HEK293 (cell line): ENCODE data around the gene NEMP2.

Source experiments
- CTCF ChIA-PET: fragments of 350-600 bp; formaldehyde crosslinking; extraction: SDS; loops from one replicate; lab custom pipeline; 2021; ENCODE audit warnings: antibody characterized with exemption; lab: Yijun Ruan, JAX
- POLR2A ChIA-PET: fragments of 300-600 bp; formaldehyde crosslinking; extraction: SDS; loops from one replicate; lab custom pipeline; 2020; ENCODE audit warnings: antibody characterized with exemption, inconsistent platforms; lab: Yijun Ruan, JAX
- H3K27ac ChIP-seq: fragments of 200-500 bp; sonication (Bioruptor generic); 2 replicates; pipeline ENCODE4 v1.5.1; 2014; ENCODE audit warnings: low read depth, low read length, control low read depth, inconsistent platforms; ENCODE audit errors: extremely low read depth
- H3K36me3 ChIP-seq, 2 experiments: fragments of 200-500 bp in 1 of 2; sonication (Bioruptor generic) in 1 of 2; 1 replicate in 1 of 2; 2 replicates in 1 of 2; pipeline ENCODE4 v1.5.1; 2014 to 2017; ENCODE audit warnings: inconsistent platforms in 2 of 2, low read length in 2 of 2; ENCODE audit not compliant: control insufficient read depth in 2 of 2, insufficient read depth in 1 of 2
- H3K4me1 ChIP-seq: fragments of 200-500 bp; sonication (Bioruptor generic); 2 replicates; pipeline ENCODE4 v1.5.1; 2014; ENCODE audit warnings: mild to moderate bottlenecking, low read length, inconsistent platforms; ENCODE audit not compliant: control insufficient read depth, insufficient read depth
- H3K4me3 ChIP-seq: 2 replicates; pipeline ENCODE4 v1.5.1; 2011; ENCODE audit warnings: low read depth, mild to moderate bottlenecking, control low read depth, low read length, moderate library complexity
- H3K9me3 ChIP-seq: fragments of 200-500 bp; sonication (Bioruptor generic); 2 replicates; pipeline ENCODE4 v1.5.1; 2014; ENCODE audit warnings: low read depth, low read length, inconsistent platforms; ENCODE audit not compliant: control insufficient read depth, insufficient read depth
- KLF10 ChIP-seq: fragments of 450-650 bp; IDR thresholded peaks from 2 replicates; pipeline ENCODE4 v1.5.1; 2018; ENCODE audit warnings: missing biosample characterization, mild to moderate bottlenecking, missing genetic modification characterization
- KLF7 ChIP-seq: fragments of 450-650 bp; formaldehyde crosslinking; IDR thresholded peaks from 2 replicates; pipeline ENCODE4 v1.5.1; 2016; ENCODE audit warnings: missing biosample characterization, missing genetic modification characterization, borderline replicate concordance
- OVOL3 ChIP-seq: fragments of 450-650 bp; formaldehyde crosslinking; IDR thresholded peaks from 2 replicates; pipeline ENCODE4 v1.5.1; 2016; ENCODE audit warnings: missing biosample characterization, missing genetic modification characterization
- PATZ1 ChIP-seq: fragments of 450-650 bp; formaldehyde crosslinking; IDR thresholded peaks from 2 replicates; pipeline ENCODE4 v1.5.1; 2016; ENCODE audit warnings: missing biosample characterization, missing genetic modification characterization
- PRDM6 ChIP-seq: fragments of 450-650 bp; formaldehyde crosslinking; IDR thresholded peaks from 2 replicates; pipeline ENCODE4 v1.5.1; 2017; ENCODE audit warnings: missing biosample characterization, missing genetic modification characterization
- SP2 ChIP-seq: fragments of 450-650 bp; formaldehyde crosslinking; IDR thresholded peaks from 2 replicates; pipeline ENCODE4 v1.5.1; 2016; ENCODE audit warnings: missing biosample characterization, missing genetic modification characterization
- TSHZ1 ChIP-seq: fragments of 450-650 bp; formaldehyde crosslinking; IDR thresholded peaks from 2 replicates; pipeline ENCODE4 v1.5.1; 2016; ENCODE audit warnings: missing biosample characterization, missing genetic modification characterization, borderline replicate concordance
- WT1 ChIP-seq: fragments of 450-650 bp; formaldehyde crosslinking; IDR thresholded peaks from 2 replicates; pipeline ENCODE4 v1.5.1; 2016; ENCODE audit warnings: missing biosample characterization, missing genetic modification characterization
- ZBTB21 ChIP-seq: fragments of 450-650 bp; formaldehyde crosslinking; IDR thresholded peaks from 2 replicates; pipeline ENCODE4 v1.5.1; 2017; ENCODE audit warnings: missing biosample characterization, missing genetic modification characterization
- ZBTB44 ChIP-seq: fragments of 450-650 bp; IDR thresholded peaks from 2 replicates; pipeline ENCODE4 v1.5.1; 2018; ENCODE audit warnings: missing biosample characterization, mild to moderate bottlenecking, missing genetic modification characterization
- ZBTB48 ChIP-seq: fragments of 450-650 bp; formaldehyde crosslinking; IDR thresholded peaks from 2 replicates; pipeline ENCODE4 v1.5.1; 2016; ENCODE audit warnings: missing biosample characterization, missing genetic modification characterization
- ZBTB8A ChIP-seq: fragments of 450-650 bp; formaldehyde crosslinking; IDR thresholded peaks from 2 replicates; pipeline ENCODE4 v1.5.1; 2016; ENCODE audit warnings: missing biosample characterization, missing genetic modification characterization
- ZIC2 ChIP-seq: fragments of 450-650 bp; formaldehyde crosslinking; IDR thresholded peaks from 2 replicates; pipeline ENCODE4 v1.5.1; 2016; ENCODE audit warnings: missing biosample characterization, missing genetic modification characterization
- ZNF112 ChIP-seq: fragments of 450-650 bp; formaldehyde crosslinking; IDR thresholded peaks from 2 replicates; pipeline ENCODE4 v1.5.0; 2017; ENCODE audit warnings: missing biosample characterization, missing genetic modification characterization
- ZNF155 ChIP-seq: fragments of 450-650 bp; formaldehyde crosslinking; IDR thresholded peaks from 2 replicates; pipeline ENCODE4 v1.5.1; 2016; ENCODE audit warnings: missing biosample characterization, missing genetic modification characterization
- ZNF184 ChIP-seq: fragments of 450-650 bp; IDR thresholded peaks from 2 replicates; pipeline ENCODE4 v1.5.1; 2018; ENCODE audit warnings: missing biosample characterization, mild to moderate bottlenecking, missing genetic modification characterization
- ZNF2 ChIP-seq: fragments of 450-650 bp; formaldehyde crosslinking; IDR thresholded peaks from 2 replicates; pipeline ENCODE4 v1.5.1; 2016; ENCODE audit warnings: missing biosample characterization, missing genetic modification characterization
- ZNF211 ChIP-seq: fragments of 450-650 bp; formaldehyde crosslinking; IDR thresholded peaks from 2 replicates; pipeline ENCODE4 v1.5.1; 2016; ENCODE audit warnings: low read depth, missing biosample characterization, missing genetic modification characterization
- ZNF354C ChIP-seq: fragments of 450-650 bp; formaldehyde crosslinking; IDR thresholded peaks from 2 replicates; pipeline ENCODE4 v1.5.1; 2016; ENCODE audit warnings: missing biosample characterization, missing genetic modification characterization, low read depth, borderline replicate concordance
- ZNF366 ChIP-seq: fragments of 450-650 bp; formaldehyde crosslinking; conservative IDR thresholded peaks from 2 replicates; pipeline ENCODE4 v1.5.1; 2016; ENCODE audit warnings: missing biosample characterization, missing genetic modification characterization
- ZNF555 ChIP-seq: fragments of 450-650 bp; formaldehyde crosslinking; conservative IDR thresholded peaks from 2 replicates; pipeline ENCODE4 v1.5.1; 2017; ENCODE audit warnings: missing biosample characterization, mild to moderate bottlenecking, missing genetic modification characterization, inconsistent platforms
- ZNF610 ChIP-seq: fragments of 450-650 bp; formaldehyde crosslinking; IDR thresholded peaks from 2 replicates; pipeline ENCODE4 v1.5.1; 2016; ENCODE audit warnings: missing biosample characterization, missing genetic modification characterization, borderline replicate concordance
- ZNF664 ChIP-seq: fragments of 450-650 bp; formaldehyde crosslinking; IDR thresholded peaks from 2 replicates; pipeline ENCODE4 v1.5.1; 2016; ENCODE audit warnings: missing biosample characterization, missing genetic modification characterization
- ZNF692 ChIP-seq: fragments of 450-650 bp; formaldehyde crosslinking; IDR thresholded peaks from 2 replicates; pipeline ENCODE4 v1.5.1; 2016; ENCODE audit warnings: missing biosample characterization, missing genetic modification characterization
- ZNF776 ChIP-seq: fragments of 450-650 bp; formaldehyde crosslinking; IDR thresholded peaks from 2 replicates; pipeline ENCODE4 v1.5.0; 2017; ENCODE audit warnings: missing biosample characterization, missing genetic modification characterization, borderline replicate concordance

Gene NEMP2

GRCh38 chr2:190534310-190535120, at the start of gene NEMP2:
Gene NEMP2 (minus strand): TSS chr2:190534722. CDS start chr2:190534655, 67 bp downstream.
- Histone ChIP-seq H3K4me1 (no peaks in the 10 kb centered on the region), H3K4me3 (peak within 1 kb of the TSS; percentile 67), H3K27ac (peak within 1 kb of the TSS; percentile 89), H3K9me3 (no peaks in the 10 kb centered on the region), H3K36me3 (peaks cover 0 to 6% of the 10 kb centered on the region in 2 experiments; a peak in 1 of 3 replicates)
- CTCF ChIA-PET: interaction anchor here (0.6 kb wide), 1 partner anchor 987 kb away, joined by 3 read pairs; no protein-coding TSS in a partner anchor
- POLR2A ChIA-PET: interaction anchor here (1.1 to 1.3 kb wide), 2 partner anchors 10 to 33 kb away, joined by 3 read pairs; no protein-coding TSS in a partner anchor
- TF ChIP-seq ZNF155 (tag by site-specific recombination) (no peak), OVOL3 (tag by site-specific recombination) (no peak), PATZ1 (tag by site-specific recombination) (peak; percentile 93), TSHZ1 (no peak), ZNF555 (tag by site-specific recombination) (no peak), ZBTB21 (no peak), ZBTB48 (tag by site-specific recombination) (peak; percentile 97), SP2 (tag by site-specific recombination) (peak; percentile 78), KLF7 (tag by site-specific recombination) (peak; percentile 67; the same call in 1 of the 2 replicates), ZNF211 (no peak), ZNF2 (no peak), PRDM6 (no peak), ZNF664 (tag by site-specific recombination) (no peak), ZNF692 (tag by site-specific recombination) (peak; percentile 77), ZNF184 (tag by site-specific recombination) (no peak), ZNF112 (tag by site-specific recombination) (no peak), ZNF610 (no peak), ZBTB44 (tag by site-specific recombination) (no peak), ZBTB8A (tag by site-specific recombination) (peak; percentile 76), KLF10 (tag by site-specific recombination) (peak; percentile 37; the same call in 1 of the 2 replicates), ZIC2 (peak; percentile 63; the same call in 1 of the 2 replicates), ZNF354C (tag by site-specific recombination) (no peak), WT1 (tag by site-specific recombination) (no peak), ZNF366 (tag by site-specific recombination) (no peak), ZNF776 (tag by site-specific recombination) (no peak)
